Activated naive CD4-positive, alpha-beta T cell treated with anti-CD3 and anti-CD28 coated beads, Interleukin-2, amount 50 U/mL, for 72 hours (primary cell): Measurements from ENCODE around the gene PGM5. TPM values are rescaled to one million over a fixed set of nuclear protein-coding genes. Genes with fewer than 3 reads are reported as not detected.

Experiments used
- ATAC-seq, 2 donors: fragments of 150-1000 bp; cut with Tn5 transposase; 2 replicates each; pipeline ENCODE4 v1.10.0; 2021; ENCODE audit warnings: mild to moderate bottlenecking in 2 of 2, moderate library complexity in 2 of 2
- DNase-seq, 2 donors: peaks; one replicate each; pipeline ENCODE4 v3.0.0; 2021 to 2022; ENCODE audit warnings: low spot score in 2 of 2
- H3K27ac Mint-ChIP-seq, 2 donors: one replicate each; pipeline ENCODE4 v1.8.0; 2022; ENCODE audit warnings: mild to moderate bottlenecking in 2 of 2, mixed read lengths in 2 of 2
- H3K36me3 Mint-ChIP-seq, 2 donors: one replicate each; pipeline ENCODE4 v1.8.0; 2022; ENCODE audit warnings: mixed read lengths in 2 of 2
- H3K9me3 Mint-ChIP-seq, 2 donors: one replicate each; pipeline ENCODE4 v1.8.0; 2022; ENCODE audit warnings: mixed read lengths in 2 of 2
- total RNA-seq, 2 donors: library from RNA; stranded (reverse); gene quantifications; one replicate each; pipeline ENCODE4 v1.2.3, GENCODE V29; 2022

The PGM5 gene
- total RNA-seq, 2 donors from 2014 or later, result not detected

GRCh38 chr9:68498816-68499215 is 142.4 kb downstream of the PGM5 start:
- DNase-seq (no peak), ATAC-seq (no peak)
- Mint-ChIP-seq H3K36me3 (no peaks in the 10 kb centered on the region), H3K27ac (no peak overlapping the region), H3K9me3 (no peaks in the 10 kb centered on the region)

GRCh38 chr9:68500457-68501381 is 144.3 kb downstream of the PGM5 start:
- no peak overlapping the region for H3K27ac Mint-ChIP-seq

GRCh38 chr9:68502279-68502678 is 145.9 kb downstream of the PGM5 start:
- ATAC-seq (no peak), DNase-seq (no peak)
- H3K9me3 Mint-ChIP-seq, result no peaks in the 10 kb centered on the region
- H3K36me3 Mint-ChIP-seq, result no peaks in the 10 kb centered on the region
- no peak overlapping the region for H3K27ac Mint-ChIP-seq

More at GRCh38 chr9:68500457-68501381, 144.3 kb downstream of the PGM5 start:
- no peaks in the 10 kb centered on the region for H3K9me3 Mint-ChIP-seq
- H3K36me3 Mint-ChIP-seq, result no peaks in the 10 kb centered on the region
- DNase-seq (no peak), ATAC-seq (no peak)

- Mint-ChIP-seq H3K27ac (no peak overlapping the region), H3K36me3 (no peaks in the 10 kb centered on the region), H3K9me3 (no peaks in the 10 kb centered on the region)
- DNase-seq, result no peak
- ATAC-seq, result no peak
Measured at GRCh38 chr9:68505681-68506409, 149.4 kb downstream of the PGM5 start.

- Mint-ChIP-seq H3K27ac (no peak overlapping the region), H3K9me3 (no peaks in the 10 kb centered on the region), H3K36me3 (no peaks in the 10 kb centered on the region)
- no peak for ATAC-seq
- no peak for DNase-seq
Measured at GRCh38 chr9:68506551-68506950, 150.1 kb downstream of the PGM5 start.

- no peak overlapping the region for H3K27ac Mint-ChIP-seq
- H3K9me3 Mint-ChIP-seq, result no peaks in the 10 kb centered on the region
- DNase-seq, result no peak
- no peaks in the 10 kb centered on the region for H3K36me3 Mint-ChIP-seq
- no peak for ATAC-seq
Measured at GRCh38 chr9:68507130-68507805, 150.9 kb downstream of the PGM5 start.

- Mint-ChIP-seq H3K36me3 (no peaks in the 10 kb centered on the region), H3K9me3 (no peaks in the 10 kb centered on the region), H3K27ac (no peak overlapping the region)
- ATAC-seq (no peak), DNase-seq (no peak)
Measured at GRCh38 chr9:68507806-68508145, 151.4 kb downstream of the PGM5 start.

- ATAC-seq, result no peak
- DNase-seq, result no peak
- H3K36me3 Mint-ChIP-seq, result no peaks in the 10 kb centered on the region
- no peaks in the 10 kb centered on the region for H3K9me3 Mint-ChIP-seq
- H3K27ac Mint-ChIP-seq, result no peak overlapping the region
Measured at GRCh38 chr9:68508547-68508946, 152.1 kb downstream of the PGM5 start.

- no peaks in the 10 kb centered on the region for H3K36me3 Mint-ChIP-seq
- H3K9me3 Mint-ChIP-seq, result no peaks in the 10 kb centered on the region
- no peak overlapping the region for H3K27ac Mint-ChIP-seq
- no peak for DNase-seq
- ATAC-seq, result no peak
Measured at GRCh38 chr9:68509689-68510088, 153.3 kb downstream of the PGM5 start.

- DNase-seq, result no peak
- H3K27ac Mint-ChIP-seq, result no peak overlapping the region
- H3K9me3 Mint-ChIP-seq, result no peaks in the 10 kb centered on the region
- peaks cover 0 to 3% of the 10 kb centered on the region in 2 donors for H3K36me3 Mint-ChIP-seq
- no peak for ATAC-seq
Measured at GRCh38 chr9:68513385-68513784, 157.0 kb downstream of the PGM5 start.

- ATAC-seq, result no peak
Measured at GRCh38 chr9:68513981-68514380, 157.6 kb downstream of the PGM5 start.

GRCh38 chr9:68515326-68516017 is 159.1 kb downstream of the PGM5 start:
- no peaks in the 10 kb centered on the region for H3K9me3 Mint-ChIP-seq

More at GRCh38 chr9:68513981-68514380, 157.6 kb downstream of the PGM5 start:
- peaks cover 0 to 7% of the 10 kb centered on the region in 2 donors for H3K36me3 Mint-ChIP-seq
- DNase-seq, result no peak
- no peak overlapping the region for H3K27ac Mint-ChIP-seq
- no peaks in the 10 kb centered on the region for H3K9me3 Mint-ChIP-seq

GRCh38 chr9:68522131-68522530 is 165.7 kb downstream of the PGM5 start:
- Mint-ChIP-seq H3K27ac (no peak overlapping the region), H3K9me3 (no peaks in the 10 kb centered on the region), H3K36me3 (peaks cover 0 to 7% of the 10 kb centered on the region in 2 donors)
- DNase-seq (no peak), ATAC-seq (no peak)

More at GRCh38 chr9:68515326-68516017, 159.1 kb downstream of the PGM5 start:
- ATAC-seq (no peak), DNase-seq (no peak)
- H3K27ac Mint-ChIP-seq, result no peak overlapping the region
- H3K36me3 Mint-ChIP-seq, result peaks cover 0 to 7% of the 10 kb centered on the region in 2 donors

- no peak overlapping the region for H3K27ac Mint-ChIP-seq
- DNase-seq, result no peak
Measured at GRCh38 chr9:68522954-68523353, 166.5 kb downstream of the PGM5 start.

GRCh38 chr9:68523367-68523936 is 167.0 kb downstream of the PGM5 start:
- Mint-ChIP-seq H3K36me3 (peaks cover 0 to 3% of the 10 kb centered on the region in 2 donors), H3K27ac (no peak overlapping the region)
- no peak for ATAC-seq

More at GRCh38 chr9:68522954-68523353, 166.5 kb downstream of the PGM5 start:
- ATAC-seq, result no peak
- H3K9me3 Mint-ChIP-seq, result no peaks in the 10 kb centered on the region
- H3K36me3 Mint-ChIP-seq, result peaks cover 0 to 7% of the 10 kb centered on the region in 2 donors

GRCh38 chr9:68530618-68531017 is 174.2 kb downstream of the PGM5 start:
- H3K36me3 Mint-ChIP-seq, result no peaks in the 10 kb centered on the region
- no peak overlapping the region for H3K27ac Mint-ChIP-seq
- ATAC-seq (no peak), DNase-seq (no peak)
- H3K9me3 Mint-ChIP-seq, result no peaks in the 10 kb centered on the region

More at GRCh38 chr9:68523367-68523936, 167.0 kb downstream of the PGM5 start:
- no peaks in the 10 kb centered on the region for H3K9me3 Mint-ChIP-seq
- DNase-seq, result no peak
